K562 (cell line): Measurements from ENCODE around the gene PHF21B. TPM values are rescaled to one million over a fixed set of nuclear protein-coding genes. Genes with fewer than 3 reads are reported as not detected.

ENCODE experiments used
- CBX2 ChIP-seq: fragments of 200-600 bp; sonication (generic); IDR thresholded peaks from one replicate; pipeline ENCODE4 v1.6.1; 2012; ENCODE audit warnings: mild to moderate bottlenecking, low read length, inconsistent platforms; ENCODE audit not compliant: insufficient read depth, poor library complexity, severe bottlenecking
- FOS ChIP-seq: IDR thresholded peaks from 3 replicates; pipeline ENCODE4 v1.6.1; 2011; ENCODE audit not compliant: insufficient read length; ENCODE audit errors: extremely low read depth
- GMEB1 ChIP-seq: fragments of 250-450 bp; sonication (Bioruptor Pico); IDR thresholded peaks from 2 replicates; pipeline ENCODE4 v1.4.0; 2020; ENCODE audit warnings: mild to moderate bottlenecking
- MIER1 ChIP-seq: fragments of 450-650 bp; IDR thresholded peaks from 2 replicates; pipeline ENCODE4 v1.6.1; 2016; ENCODE audit warnings: antibody characterized with exemption, mild to moderate bottlenecking, low read depth
- MLX ChIP-seq, 2 experiments: fragments of 450-650 bp in 1 of 2; sonication (generic) in 1 of 2; formaldehyde crosslinking; conservative IDR thresholded peaks; 2 replicates each; pipeline versions ENCODE4 v1.4.0 to v1.8.1; 2020 to 2022; ENCODE audit warnings: mild to moderate bottlenecking in 1 of 2, missing genetic modification reagents in 1 of 2
- RBM34 ChIP-seq: fragments of 200-400 bp; formaldehyde crosslinking; IDR thresholded peaks from 2 replicates; pipeline ENCODE4 v1.6.1; 2018; ENCODE audit warnings: low read length, borderline replicate concordance; ENCODE audit not compliant: insufficient read depth
- RNF2 ChIP-seq: sonication (generic); IDR thresholded peaks from 2 replicates; pipeline ENCODE4 v1.6.1; 2016
- SIN3B ChIP-seq: fragments of 450-650 bp; IDR thresholded peaks from 2 replicates; pipeline ENCODE4 v1.6.1; 2017; ENCODE audit warnings: low read depth, mild to moderate bottlenecking, moderate library complexity
- SNAPC5 ChIP-seq: fragments of 250-450 bp; sonication (Bioruptor Pico); IDR thresholded peaks from 2 replicates; pipeline ENCODE4 v1.8.0; 2021; ENCODE audit warnings: moderate library complexity, mild to moderate bottlenecking, inconsistent platforms
- SOX6 ChIP-seq: fragments of 450-650 bp; IDR thresholded peaks from 2 replicates; pipeline ENCODE4 v1.6.1; 2014; ENCODE audit warnings: mild to moderate bottlenecking
- TSHZ1 ChIP-seq: fragments of 250-450 bp; sonication (Bioruptor Pico); IDR thresholded peaks from 2 replicates; pipeline ENCODE4 v1.4.0; 2020; ENCODE audit warnings: mild to moderate bottlenecking, moderate library complexity
- U2AF1 ChIP-seq: fragments of 200-400 bp; formaldehyde crosslinking; optimal IDR thresholded peaks from 2 replicates; pipeline ENCODE3; 2017; ENCODE audit warnings: mild to moderate bottlenecking, low read depth, low read length, moderate library complexity
- ZBTB12 ChIP-seq: fragments of 250-450 bp; sonication (Bioruptor Pico); IDR thresholded peaks from 2 replicates; pipeline ENCODE4 v1.4.0; 2020
- ZBTB9 ChIP-seq: fragments of 450-650 bp; formaldehyde crosslinking; IDR thresholded peaks from 2 replicates; pipeline ENCODE4 v1.4.0; 2020; ENCODE audit warnings: mild to moderate bottlenecking, moderate library complexity
- ZNF143 ChIP-seq: sonication (generic); formaldehyde crosslinking; IDR thresholded peaks from 2 replicates; pipeline ENCODE4 v1.9.0; 2022; ENCODE audit warnings: mild to moderate bottlenecking, missing genetic modification reagents
- ZNF280B ChIP-seq: fragments of 250-450 bp; sonication (Bioruptor Pico); IDR thresholded peaks from 2 replicates; pipeline ENCODE4 v1.5.1; 2021; ENCODE audit warnings: mild to moderate bottlenecking
- ZNF785 ChIP-seq: fragments of 250-450 bp; sonication (Bioruptor Pico); IDR thresholded peaks from 2 replicates; pipeline ENCODE4 v1.4.0; 2020; ENCODE audit warnings: mild to moderate bottlenecking
- polyA plus RNA-seq, 8 experiments: library from polyadenylated mRNA; depleted of rRNA in 4 of 8; stranded (reverse) in 5 of 8; unstranded in 3 of 8; fragments of >200 nt; fragmentation: Nextera tagmentation in 2 of 8; fragmentation: Illumina TruSeq in 1 of 8; extraction: Ambion mirVana in 2 of 8; extraction: Trizol in 1 of 8; gene quantifications; 2 replicates each; pipeline versions ENCODE4 v1.2.1 to v1.2.3, GENCODE V29; 2011 to 2014; ENCODE audit warnings: inconsistent platforms in 1 of 8, missing spikeins in 1 of 8
- total RNA-seq, 7 experiments: library from RNA; depleted of rRNA in 6 of 7; stranded (reverse); fragments of >200 nt in 6 of 7; fragmentation: Illumina TruSeq in 2 of 7; extraction: Trizol in 2 of 7; gene quantifications; 2 replicates each; pipeline versions ENCODE4 v1.2.1 to v1.2.3, GENCODE V29; 2011 to 2021; ENCODE audit warnings: low replicate concordance in 1 of 7

PHF21B gene
- total and polyA plus RNA-seq, 9 of the 15 experiments (the other 6 are each of a cell fraction or from before 2014, with no cell fraction given), result 0.04 TPM; not detected in 8

- TF ChIP-seq RBM34 (no peak), CBX2 (no peak), ZBTB12 (no peak), RNF2 (no peak), ZNF785 (CRISPR knock-in tag) (no peak), MIER1 (peak; percentile 97), SNAPC5 (no peak), ZNF280B (CRISPR knock-in tag) (no peak), FOS (no peak), ZBTB9 (CRISPR knock-in tag) (no peak), TSHZ1 (CRISPR knock-in tag) (no peak), SOX6 (no peak), ZNF143 (CRISPR knock-in tag) (no peak), GMEB1 (no peak), U2AF1 (no peak), SIN3B (no peak), MLX (CRISPR knock-in tag; conservative IDR thresholded peaks at IDR 0.05) (no peak)
These were observed 34.2 kb downstream of the PHF21B start (continued) for GRCh38 chr22:44975427-44976262.
